HG03354 (cell line): ENCODE data around the gene SGSM1.
"Not testable (repeated sequence)": the region's sequence is repeated elsewhere in the genome, so short reads cannot be mapped to it uniquely, and the experiment has no call there.

ENCODE experiments used
- ATAC-seq: cut with Tn5 transposase; IDR thresholded peaks from one replicate; pipeline ENCODE4 v1.9.1; 2021; ENCODE audit warnings: mild to moderate bottlenecking; ENCODE audit not compliant: unreplicated experiment, poor library complexity, severe bottlenecking

Gene SGSM1

DNA sequence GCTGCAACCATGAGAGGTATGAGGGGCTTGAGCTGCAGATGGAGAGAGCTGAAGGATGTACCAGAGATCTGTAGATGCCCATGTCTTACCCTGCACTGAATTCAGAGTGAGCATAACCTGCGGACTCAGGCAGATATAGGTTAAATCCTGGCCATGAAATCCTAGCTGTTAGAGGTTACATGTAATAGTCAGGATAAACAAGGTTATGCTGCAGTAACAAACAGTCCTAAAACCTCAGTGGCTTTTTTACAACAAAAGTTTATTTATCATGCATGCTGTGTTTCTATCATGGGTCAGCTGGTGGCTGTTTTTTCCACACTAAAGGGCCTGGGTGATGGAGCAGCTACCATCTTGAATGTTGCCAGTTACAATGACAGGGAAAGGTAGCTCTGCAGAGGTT is 70.7 kb downstream of the SGSM1 start:
- no peak for ATAC-seq

DNA sequence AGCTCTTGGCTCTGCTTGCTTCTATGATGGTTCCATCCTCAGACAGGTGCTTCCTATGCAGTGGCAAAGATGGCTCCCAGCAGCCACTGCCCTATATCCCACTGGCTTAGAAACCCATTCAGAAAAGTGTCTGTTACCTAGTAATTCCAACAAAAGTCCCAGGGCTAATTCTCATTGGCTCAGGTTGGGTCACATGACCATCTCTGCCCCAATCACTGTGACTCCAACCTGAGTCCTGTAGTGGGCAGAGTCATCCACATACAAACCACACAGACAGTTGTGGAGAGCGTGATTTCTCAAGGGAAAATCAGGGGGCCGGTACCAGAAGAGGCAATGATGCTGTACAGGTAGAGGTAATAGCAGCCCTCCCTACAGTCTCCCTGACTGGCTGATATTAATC is 73.0 kb downstream of the SGSM1 start:
- no peak for ATAC-seq

DNA sequence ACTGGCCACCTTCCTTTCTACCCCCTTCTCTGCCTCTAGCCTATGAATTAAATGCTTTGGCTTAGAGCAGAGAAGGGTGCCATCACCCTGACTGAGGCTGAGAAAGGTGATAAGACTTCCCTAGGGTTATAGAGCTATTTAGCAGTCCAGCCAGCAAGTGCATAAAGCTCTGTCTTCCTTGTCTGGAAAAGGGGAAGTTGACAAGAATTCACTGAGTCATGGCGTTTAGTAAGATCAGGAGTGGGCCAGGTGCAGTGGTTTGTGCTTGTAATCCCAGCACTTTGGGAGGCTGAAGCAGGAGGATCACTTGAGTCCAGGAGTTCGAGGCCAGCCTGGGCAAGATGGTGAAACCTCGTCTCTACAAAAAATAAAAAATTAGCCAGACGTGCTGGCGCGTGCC is 77.4 kb downstream of the SGSM1 start:
- no peak for ATAC-seq

DNA sequence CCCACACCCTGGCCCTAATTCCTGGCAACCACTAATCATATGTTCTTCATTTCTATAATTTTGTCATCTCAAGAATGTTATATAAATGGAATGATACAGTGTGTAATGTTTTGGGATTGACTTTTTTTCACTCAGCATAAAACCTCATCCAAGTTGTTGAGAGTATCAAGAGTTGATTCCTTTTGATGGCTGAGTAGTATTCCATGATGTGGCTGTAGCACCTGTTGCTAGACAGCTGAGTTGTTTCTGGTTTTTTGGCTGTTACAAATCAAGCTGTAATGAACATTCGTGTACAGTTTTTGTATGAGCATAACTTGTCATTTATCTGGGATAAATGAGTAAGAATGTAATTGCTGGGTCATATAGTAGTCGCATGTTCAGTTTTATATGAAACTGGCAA is 81.2 kb downstream of the SGSM1 start:
- no peak for ATAC-seq

DNA sequence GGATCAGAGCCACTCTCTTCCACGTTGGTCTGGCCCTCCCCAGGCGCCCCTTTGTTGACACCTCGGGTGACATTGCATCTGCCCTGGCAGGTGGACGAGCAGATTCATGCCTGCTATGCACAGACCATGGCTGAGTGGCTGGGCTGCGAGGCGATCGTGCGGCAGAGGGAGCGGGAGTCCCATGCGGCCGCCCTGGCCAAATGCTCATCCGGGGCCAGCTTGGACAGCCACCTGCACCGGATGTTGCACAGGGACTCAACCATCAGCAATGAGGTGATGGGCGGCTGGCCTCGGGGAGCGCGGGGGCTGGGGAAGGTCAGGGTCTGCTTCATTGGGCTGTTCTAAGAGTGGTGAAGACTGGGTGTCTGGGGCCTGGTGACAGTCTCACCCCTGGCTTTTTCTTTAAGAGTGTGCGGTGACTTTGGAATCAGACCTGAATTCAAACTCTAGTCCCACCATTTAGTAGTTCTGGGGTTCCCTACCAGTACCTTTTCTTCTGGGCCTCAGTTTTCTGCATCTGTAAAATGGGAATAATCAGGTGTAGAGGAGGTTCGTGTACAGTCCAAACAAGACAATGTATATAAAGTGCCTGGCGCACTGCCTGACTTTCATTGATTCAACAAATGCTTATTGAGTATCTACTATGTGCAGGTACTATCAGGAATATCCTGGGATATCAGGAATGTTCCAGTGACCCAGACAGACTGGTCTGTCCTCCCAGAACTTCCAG is 87.5 kb downstream of the SGSM1 start:
- ATAC-seq: no peak

DNA sequence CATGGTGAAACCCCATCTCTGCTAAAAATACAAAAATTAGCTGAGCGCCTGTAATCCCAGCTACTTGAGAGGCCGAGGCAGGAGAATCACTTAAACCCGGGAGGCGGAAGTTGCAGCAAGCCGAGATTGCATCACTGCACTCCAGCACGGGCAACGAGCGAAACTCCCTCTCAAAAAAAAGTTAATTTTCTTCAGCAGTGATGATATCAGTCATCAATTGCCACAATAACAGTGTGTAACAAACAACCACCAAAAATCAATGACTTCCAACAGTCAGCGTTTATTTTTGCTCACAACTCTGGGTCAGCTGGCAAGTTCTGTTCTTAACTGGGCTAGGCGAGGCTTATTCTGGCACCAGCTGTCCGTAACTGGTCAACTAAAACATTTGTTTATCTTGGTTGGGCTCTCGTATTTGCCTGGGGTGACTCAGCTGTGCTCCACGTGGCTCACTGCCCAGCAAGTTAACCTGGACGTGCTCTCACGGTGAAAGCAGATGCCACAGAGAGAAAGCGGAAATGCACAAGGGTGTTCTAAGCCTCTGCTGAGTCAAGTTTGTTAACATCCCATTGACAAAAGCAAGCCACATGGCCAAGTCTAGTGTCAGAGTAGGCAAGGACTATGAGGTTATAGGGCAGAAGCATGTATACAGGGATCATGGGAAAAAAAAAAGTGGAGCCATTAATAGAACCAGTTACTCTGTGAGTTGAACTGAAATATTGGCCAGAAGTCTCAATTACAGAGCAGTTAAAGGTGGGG is 88.4 kb downstream of the SGSM1 start:
- no peak for ATAC-seq

DNA sequence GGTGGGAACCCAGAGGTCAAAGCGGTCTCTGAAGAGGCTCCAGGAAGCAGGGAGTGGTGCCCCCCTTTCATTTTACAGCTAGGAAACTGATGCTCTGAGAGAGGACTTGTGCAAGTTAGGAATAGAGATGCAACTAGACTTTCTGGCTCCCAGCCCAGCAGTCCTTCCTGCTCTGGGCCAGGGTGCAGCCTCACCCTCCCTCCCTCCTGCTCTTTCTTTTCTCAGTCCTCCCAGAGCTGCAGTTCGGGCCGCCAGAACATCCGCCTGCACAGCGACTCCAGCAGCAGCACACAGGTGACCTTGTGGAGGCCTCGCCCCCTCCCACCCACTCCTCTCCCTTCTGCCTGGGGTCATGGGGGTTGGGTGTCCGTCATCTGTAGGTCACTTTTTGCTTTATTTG is 89.0 kb downstream of the SGSM1 start:
- no peak for ATAC-seq

DNA sequence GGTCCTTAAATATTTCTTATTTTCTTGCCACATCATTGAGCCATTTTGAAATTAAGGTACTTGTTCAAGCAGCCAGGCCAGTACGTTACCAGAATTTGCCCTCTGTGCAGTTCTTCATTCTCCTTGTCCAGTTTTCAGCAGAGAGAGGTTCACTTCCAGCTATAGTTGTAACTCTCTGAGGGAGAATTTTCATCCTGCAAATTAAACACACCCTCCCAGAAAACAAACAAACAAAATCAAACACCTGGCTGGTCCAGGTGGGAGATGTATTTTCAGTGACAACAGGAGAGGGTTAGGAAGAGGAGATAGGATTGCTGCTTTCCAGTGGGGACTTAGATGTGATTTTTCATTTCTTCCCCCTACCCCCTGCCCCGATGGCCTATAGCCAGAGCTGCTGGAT is 95.4 kb downstream of the SGSM1 start:
- no peak for ATAC-seq

DNA sequence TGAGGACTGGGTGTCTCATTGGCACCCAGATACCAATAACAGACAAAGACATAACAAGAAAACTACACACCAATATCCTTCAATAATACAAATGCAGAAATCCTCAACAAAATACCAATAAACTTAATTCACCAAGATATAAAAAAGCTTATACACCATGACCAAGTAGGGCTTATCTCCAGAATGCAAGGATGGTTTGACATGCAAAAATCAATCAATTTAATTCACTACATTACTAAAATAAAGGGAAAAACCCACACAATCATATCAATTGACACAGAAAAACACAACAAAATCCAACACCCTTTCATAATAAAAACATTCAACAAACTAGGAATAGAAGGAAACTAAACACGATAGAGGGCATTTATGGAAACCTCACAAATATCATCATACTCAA is 99.9 kb downstream of the SGSM1 start:
- no peak for ATAC-seq

DNA sequence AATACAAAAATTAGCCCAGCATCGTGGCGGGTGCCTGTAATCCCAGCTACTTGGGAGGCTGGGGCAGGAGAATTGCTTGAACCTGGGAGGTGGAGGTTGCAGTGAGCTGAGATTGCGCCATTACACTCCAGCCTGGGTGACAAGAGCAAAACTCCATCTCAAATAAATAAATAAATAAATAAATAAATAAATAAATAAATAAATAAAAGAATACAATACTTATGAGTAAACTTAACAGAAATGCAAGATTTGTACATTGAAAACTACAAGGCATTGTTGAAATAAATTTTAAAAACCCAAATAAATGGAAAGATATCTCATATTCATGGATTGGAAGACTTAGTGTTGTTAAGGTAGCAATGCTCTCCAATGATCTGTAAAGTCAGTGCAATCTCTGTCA is 101.1 kb downstream of the SGSM1 start:
- ATAC-seq: not testable (repeated sequence)

DNA sequence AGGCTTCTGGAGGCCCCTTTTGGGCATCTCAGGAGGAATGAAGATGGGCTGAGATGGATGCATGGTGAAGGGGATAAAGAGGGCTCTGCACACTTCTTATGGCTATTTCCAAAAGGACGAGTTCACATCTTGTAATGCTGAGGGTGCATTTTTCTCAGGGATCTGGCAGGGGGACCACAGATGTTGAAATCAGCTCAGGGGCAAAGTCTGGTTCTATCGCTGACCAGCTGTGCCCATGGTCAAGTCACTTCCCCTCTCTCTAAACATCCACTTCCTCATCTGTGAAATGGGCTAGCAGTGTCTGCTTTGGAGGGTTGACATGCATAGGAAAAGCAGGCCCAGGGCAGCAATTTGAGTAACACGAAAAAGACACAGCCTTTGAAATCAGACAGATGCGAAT is 114.0 kb downstream of the SGSM1 start:
- no peak for ATAC-seq

DNA sequence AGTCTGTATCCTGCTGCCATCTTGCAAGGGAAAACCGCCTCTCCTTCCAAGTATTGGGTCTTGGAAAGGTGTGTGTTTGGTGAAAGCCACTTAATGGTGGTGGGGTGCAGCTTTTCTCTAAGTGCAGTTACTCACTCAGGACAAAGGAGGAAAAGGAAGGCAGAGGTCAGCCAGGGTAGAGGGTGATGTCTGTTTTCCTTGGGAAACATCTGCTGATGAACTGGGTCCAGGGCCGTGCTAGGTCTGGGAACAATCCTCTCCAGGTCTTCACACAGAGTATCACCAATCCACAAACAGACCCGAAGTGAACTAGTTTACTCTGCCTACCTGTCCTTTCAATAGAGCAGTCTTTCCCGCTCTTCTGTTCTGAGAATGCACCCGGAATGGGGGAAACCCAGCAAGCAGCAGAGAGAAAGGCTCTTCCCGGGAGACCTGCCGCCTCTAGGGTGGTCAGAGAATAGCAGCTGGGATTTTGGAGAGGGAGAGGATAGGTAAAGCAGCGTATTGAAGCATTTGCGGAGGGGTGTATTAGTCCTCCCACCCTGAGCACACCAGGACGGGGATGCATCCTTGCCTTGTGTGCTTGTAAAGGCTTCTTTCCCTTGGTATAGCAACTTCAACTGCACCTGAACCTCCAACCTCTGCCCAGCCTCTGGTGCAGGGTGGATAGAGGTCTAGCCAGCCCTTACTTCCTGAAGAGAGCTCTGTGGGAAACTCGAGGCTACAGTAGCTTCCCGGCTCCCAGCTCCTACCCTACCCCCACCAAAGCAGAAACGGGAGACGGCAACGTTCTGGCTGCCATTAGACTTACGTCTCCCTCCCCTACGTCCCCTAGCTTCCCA is 119.8 kb downstream of the SGSM1 start:
- no peak for ATAC-seq

DNA sequence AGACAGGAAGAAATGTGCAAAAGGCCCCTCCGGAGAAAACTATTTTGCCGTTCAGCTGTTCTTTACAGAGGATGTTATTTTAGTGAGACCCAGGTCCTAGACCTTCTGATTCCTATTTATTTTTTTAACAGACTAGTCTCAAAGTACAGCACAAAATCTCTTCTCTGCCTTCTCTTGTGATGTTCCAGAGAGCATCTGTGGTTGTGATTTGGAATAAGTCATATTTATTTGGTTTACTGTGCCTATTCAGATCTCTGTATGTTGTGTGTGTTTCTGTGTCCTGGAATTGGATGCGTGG is 120.4 kb downstream of the SGSM1 start:
- no peak for ATAC-seq

DNA sequence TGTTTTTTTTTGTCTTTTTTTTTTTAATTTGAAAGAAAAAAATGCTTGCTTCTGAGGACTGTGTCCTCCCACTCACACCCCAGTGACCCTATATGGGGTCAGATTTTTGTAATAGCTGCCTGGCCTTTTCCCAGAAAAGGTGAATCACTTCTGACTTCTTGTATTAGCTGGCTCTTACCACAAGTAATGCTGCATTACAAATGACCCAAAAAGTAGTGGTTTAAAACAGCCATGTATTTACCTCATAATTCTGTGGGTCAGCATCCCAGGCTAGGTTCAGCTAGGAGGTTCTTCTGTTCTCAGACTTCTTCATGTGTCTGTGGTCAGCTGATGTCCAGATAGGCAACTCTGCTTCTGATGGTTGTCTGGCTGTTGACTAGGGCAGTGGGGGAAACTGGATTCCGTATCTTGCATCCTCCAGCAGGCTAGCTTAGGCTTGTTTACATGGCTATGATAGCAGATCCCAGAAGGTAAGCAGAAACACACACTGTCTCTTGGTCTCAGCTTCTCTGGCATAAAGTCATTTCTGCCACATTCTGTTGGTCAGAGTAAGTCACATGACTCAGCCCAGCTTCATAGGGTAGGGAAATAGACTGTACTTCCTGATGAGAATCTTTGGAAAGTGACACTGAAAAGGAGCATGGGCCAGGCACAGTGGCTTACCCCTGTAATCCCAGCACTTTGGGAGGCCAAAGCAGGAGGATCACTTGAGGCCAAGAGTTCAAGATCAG is 121.0 kb downstream of the SGSM1 start:
- ATAC-seq: no peak

DNA sequence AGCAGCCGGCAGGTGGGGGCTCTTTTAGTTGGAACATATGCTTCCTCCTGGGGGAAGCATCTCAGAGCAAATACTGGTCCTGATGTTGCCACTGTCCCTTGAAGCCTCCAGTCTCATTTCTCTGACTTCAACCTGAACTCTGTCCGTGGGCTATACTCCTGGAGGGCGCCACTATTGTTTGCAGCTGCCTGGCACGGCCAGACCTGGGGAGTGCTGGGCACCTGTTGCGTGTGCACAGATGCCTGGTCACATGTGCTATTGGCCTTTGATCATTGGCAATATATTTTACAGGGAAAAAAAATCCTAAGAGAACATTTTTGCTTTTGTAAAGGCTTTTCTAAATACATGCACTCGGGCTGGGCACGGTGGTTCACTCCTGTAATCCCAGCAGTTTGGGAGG is 122.3 kb downstream of the SGSM1 start:
- no peak for ATAC-seq

DNA sequence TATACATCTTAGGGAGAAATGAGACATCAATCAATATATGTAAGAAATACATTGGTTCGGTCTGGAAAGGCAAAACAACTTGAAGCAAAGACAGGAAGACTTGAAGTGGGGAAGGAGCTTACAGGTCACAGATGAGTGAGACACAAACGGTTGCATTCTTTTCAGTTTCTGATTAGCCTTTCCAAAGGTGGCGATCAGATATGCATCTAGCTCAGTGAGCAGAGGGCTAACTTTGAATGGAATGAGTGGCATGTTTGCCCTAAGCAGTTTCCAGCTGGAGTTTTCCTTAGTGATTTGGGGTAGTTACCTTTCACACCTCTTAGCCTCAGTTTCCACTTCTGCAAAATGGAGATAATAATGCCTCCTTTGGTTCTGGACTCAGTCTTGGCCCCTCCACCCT is 124.7 kb downstream of the SGSM1 start:
- ATAC-seq: no peak

DNA sequence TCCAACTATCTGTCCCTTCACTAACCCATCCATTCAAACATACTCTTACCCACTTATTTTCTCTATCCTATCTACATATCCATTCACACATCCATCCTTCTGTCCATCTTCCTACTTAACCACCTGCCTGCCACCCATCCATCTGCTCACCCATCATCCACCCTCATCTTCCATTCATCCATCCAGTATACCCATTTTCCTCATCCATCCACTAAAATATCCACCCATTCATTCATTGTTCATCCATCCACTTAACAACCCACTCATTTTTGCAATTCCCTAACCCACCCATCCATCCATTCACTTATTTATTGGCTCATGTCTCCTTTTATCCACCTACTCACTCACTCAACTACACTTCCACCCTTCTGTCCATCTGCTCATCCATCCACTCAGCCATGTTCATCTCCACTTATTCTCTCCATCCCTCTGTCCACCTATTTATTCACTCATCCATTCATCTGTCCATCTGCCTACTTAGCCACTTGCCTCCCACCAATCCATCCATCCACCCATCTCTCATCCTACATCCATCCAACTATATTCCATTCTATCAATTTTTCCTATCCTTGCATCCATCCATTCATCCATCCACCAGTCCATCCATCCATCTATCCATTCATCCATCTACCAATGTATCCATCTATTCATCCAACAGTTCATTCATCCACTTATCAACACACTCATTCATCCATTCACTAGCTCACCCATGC is 129.9 kb downstream of the SGSM1 start:
- no peak for ATAC-seq

DNA sequence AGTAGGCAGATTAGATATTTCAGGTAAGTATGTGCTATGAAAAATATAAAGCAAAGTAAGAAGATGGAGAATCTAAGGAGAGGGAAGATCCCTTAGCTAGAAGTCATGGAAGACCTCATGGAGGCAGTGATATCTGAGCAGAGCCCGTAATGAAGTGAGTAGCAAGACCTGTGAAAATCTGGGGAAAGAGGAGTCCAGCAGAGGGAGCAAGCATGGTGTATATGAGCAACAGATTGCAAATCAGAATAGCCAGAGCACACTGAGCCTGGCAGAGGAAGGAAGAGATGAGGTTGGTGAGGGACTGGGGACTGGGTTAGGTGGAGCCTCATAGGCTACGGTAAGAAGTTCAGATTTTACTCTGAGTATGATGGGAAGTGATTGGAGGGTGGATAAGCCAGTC is 131.1 kb downstream of the SGSM1 start:
- no peak for ATAC-seq

DNA sequence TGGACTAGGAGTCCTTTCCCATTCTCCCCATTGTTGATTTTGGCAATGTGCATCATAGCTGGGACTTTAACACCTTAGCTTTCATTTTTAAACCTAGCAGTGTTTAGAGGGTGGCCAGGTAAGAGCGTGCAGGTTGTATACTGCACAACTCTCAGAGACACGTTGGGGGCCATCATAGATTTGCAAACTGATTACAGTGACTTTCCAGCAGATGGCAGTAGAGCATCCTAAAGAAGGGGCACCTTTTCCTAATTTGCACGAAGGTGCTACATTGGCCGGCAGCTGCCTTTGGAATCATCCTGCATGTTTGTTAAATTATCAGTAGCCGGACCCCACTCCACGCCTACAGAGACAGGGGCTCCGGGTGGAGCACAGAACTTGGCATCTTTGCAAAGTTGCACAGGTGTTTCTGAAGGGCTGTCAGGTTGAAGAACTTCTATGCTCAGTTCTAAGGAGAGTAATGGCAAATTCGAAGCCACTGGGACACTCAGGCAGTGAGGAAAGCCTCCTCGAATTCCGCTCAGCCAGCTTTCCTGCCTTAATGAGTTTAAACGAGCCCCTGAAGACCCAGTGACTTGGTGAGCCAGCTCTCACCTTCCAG is 132.8 kb downstream of the SGSM1 start:
- no peak for ATAC-seq
